HEK293 (cell line): Measurements from ENCODE around the gene SPEF1.

Experiments
- CTCF ChIA-PET: fragments of 350-600 bp; formaldehyde crosslinking; extraction: SDS; loops from one replicate; lab custom pipeline; 2021; ENCODE audit warnings: antibody characterized with exemption; lab: Yijun Ruan, JAX
- POLR2A ChIA-PET: fragments of 300-600 bp; formaldehyde crosslinking; extraction: SDS; loops from one replicate; lab custom pipeline; 2020; ENCODE audit warnings: antibody characterized with exemption, inconsistent platforms; lab: Yijun Ruan, JAX
- H3K27ac ChIP-seq: fragments of 200-500 bp; sonication (Bioruptor generic); 2 replicates; pipeline ENCODE4 v1.5.1; 2014; ENCODE audit warnings: low read depth, low read length, control low read depth, inconsistent platforms; ENCODE audit errors: extremely low read depth
- H3K36me3 ChIP-seq, 2 experiments: fragments of 200-500 bp in 1 of 2; sonication (Bioruptor generic) in 1 of 2; 1 replicate in 1 of 2; 2 replicates in 1 of 2; pipeline ENCODE4 v1.5.1; 2014 to 2017; ENCODE audit warnings: inconsistent platforms in 2 of 2, low read length in 2 of 2; ENCODE audit not compliant: control insufficient read depth in 2 of 2, insufficient read depth in 1 of 2
- H3K4me1 ChIP-seq: fragments of 200-500 bp; sonication (Bioruptor generic); 2 replicates; pipeline ENCODE4 v1.5.1; 2014; ENCODE audit warnings: mild to moderate bottlenecking, low read length, inconsistent platforms; ENCODE audit not compliant: control insufficient read depth, insufficient read depth
- H3K4me3 ChIP-seq: 2 replicates; pipeline ENCODE4 v1.5.1; 2011; ENCODE audit warnings: low read depth, mild to moderate bottlenecking, control low read depth, low read length, moderate library complexity
- H3K9me3 ChIP-seq: fragments of 200-500 bp; sonication (Bioruptor generic); 2 replicates; pipeline ENCODE4 v1.5.1; 2014; ENCODE audit warnings: low read depth, low read length, inconsistent platforms; ENCODE audit not compliant: control insufficient read depth, insufficient read depth
- HOXC10 ChIP-seq: sonication (generic); formaldehyde crosslinking; IDR thresholded peaks from 2 replicates; pipeline ENCODE4 v1.8.1; 2023; ENCODE audit warnings: mild to moderate bottlenecking, missing genetic modification reagents
- ZNF157 ChIP-seq: fragments of 450-650 bp; formaldehyde crosslinking; IDR thresholded peaks from 2 replicates; pipeline ENCODE4 v1.5.1; 2016; ENCODE audit warnings: missing biosample characterization, missing genetic modification characterization
- ZNF426 ChIP-seq: fragments of 450-650 bp; formaldehyde crosslinking; IDR thresholded peaks from 2 replicates; pipeline ENCODE4 v1.5.1; 2017; ENCODE audit warnings: missing biosample characterization, missing genetic modification characterization, mild to moderate bottlenecking, inconsistent platforms, moderate library complexity

Gene SPEF1

GRCh38 chr20:3728354-3728753 is 52.9 kb downstream of the SPEF1 start:
- POLR2A ChIA-PET: no interaction called here
- CTCF ChIA-PET: interaction anchor here (0.7 to 1.1 kb wide), 3 partner anchors 17 to 81 kb away, joined by 3 to 6 read pairs (median 3); no protein-coding TSS in a partner anchor
- no peaks in the 10 kb centered on the region for H3K9me3 ChIP-seq
- peaks cover 10% of the 10 kb centered on the region for H3K4me1 ChIP-seq
- no peak overlapping the region for H3K27ac ChIP-seq
- no peaks in the 10 kb centered on the region for H3K36me3 ChIP-seq
- H3K4me3 ChIP-seq: no peak overlapping the region
- no peak for TF ChIP-seq HOXC10 (CRISPR knock-in tag)
- TF ChIP-seq ZNF157 (tag by site-specific recombination): no peak
- no peak for TF ChIP-seq ZNF426
